Lung microvascular endothelial cell (primary cell): Measurements from ENCODE around the gene TIAM2. TPM values are rescaled to one million over a fixed set of nuclear protein-coding genes. Genes with fewer than 3 reads are reported as not detected.
"Not testable (repeated sequence)": the region's sequence is repeated elsewhere in the genome, so short reads cannot be mapped to it uniquely, and the experiment has no call there.

Source experiments
- DNase-seq, 2 donors: peaks; one replicate each; pipeline versions ENCODE4 v3.0.0 to v3.0.0-alpha.2; 2010; ENCODE audit warnings: low read depth in 2 of 2
- total RNA-seq: library from RNA; depleted of rRNA; stranded (reverse); fragments of >200 nt; gene quantifications from 2 replicates; pipeline ENCODE4 v1.2.1, GENCODE V29; 2014

TIAM2 gene
- total RNA-seq, 1 donor from 2014 or later: 17.9 TPM

GRCh38 chr6:155100087-155100486 is 105.0 kb downstream of the TIAM2 start:
- DNase-seq: peak in 1 of 2 donors; percentile 66

DNA sequence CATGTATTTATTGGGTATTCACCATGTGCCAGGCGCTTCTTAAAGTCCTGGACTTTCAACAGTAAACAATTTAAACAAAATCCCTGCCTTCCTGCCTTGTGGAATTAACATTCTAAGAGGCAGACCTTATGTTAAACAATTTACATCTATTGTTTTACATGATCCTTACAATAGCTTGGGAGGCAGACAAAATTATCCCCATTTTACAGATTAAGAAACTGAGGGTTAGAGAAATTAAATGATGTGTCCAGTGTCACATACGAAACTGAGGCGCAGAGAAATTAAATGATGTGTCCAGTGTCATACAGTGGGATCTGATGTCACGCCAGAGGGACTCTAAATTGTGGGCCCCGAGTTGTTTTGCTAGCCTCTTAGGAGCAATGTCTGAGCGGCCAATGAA is 105.5 kb downstream of the TIAM2 start:
- no peak for DNase-seq

- DNase-seq: peak; percentile 64 to 70
Measured at GRCh38 chr6:155103083-155103645, 108.0 kb downstream of the TIAM2 start.

- DNase-seq: peak in 1 of 2 donors; percentile 58
Measured at GRCh38 chr6:155103816-155104366, 108.8 kb downstream of the TIAM2 start.

DNA sequence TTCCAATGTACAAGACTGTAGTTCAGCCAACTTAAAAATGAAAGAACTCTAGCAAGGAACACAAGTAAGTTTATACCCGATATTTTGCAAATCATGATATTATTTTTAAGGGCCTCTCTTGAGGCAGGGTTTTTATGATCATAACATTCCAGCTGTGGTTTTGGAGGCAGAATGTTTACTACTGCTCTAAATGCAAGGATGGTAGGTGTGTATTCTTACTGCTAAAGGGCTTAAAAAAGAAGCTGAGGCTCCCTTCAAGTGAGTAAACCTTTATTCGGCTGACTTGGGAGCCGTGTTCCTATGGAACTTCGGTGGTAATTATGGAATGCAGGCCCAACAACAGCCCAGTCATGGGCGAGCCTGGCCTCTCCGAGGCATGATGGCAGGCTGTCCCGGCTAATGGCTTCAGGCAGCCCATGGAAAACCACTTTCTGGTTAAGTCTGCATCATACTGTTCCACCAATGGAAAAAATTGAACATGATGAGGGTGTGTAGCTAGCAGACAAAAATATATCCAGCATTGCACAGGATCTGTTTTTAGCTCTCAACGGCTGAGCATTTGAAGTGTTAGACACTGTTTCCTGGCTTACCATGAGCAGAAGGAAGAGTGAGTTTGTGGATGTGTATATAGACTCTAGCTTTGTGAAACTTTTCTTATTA is 111.5 kb downstream of the TIAM2 start:
- no peak for DNase-seq

- DNase-seq: no peak
Measured at GRCh38 chr6:155107432-155108069, 112.4 kb downstream of the TIAM2 start.

DNA sequence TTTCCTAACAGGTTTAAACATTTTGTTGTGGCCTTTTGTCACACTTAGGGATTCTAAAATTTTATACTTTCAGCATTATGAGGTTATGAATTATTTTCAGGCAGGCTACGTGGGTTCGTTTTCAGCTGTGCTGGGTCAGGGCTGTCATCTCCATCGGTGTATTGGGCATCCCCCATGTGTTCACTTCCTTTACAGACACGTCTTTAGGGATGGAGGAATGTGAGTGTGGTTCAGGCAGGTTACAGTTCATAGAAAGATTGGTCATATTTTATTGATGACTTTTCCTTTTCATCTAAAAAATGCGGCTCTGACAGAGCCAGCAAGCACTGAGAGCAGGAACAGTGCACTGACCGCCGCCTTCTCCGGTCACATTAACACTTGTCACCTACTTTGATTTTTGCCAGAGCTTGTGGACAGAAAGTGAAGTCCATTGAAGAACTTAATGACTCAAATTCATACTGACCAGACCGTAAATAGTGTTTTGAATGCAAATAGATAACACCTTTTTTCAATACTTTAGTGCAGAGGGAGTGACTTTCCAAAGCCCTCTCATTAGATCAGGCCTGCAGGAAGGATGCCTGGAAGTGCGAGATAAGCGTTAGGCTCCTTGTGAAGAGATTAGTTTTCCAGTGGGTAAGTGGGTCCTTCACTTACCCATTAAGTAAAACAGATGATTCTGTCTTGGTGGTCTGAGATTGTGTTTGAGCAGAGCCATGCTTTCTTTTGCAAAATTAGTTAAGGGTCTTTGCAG is 113.1 kb downstream of the TIAM2 start:
- peak in 1 of 2 donors; percentile 37 for DNase-seq

- DNase-seq: no peak
Measured at GRCh38 chr6:155110721-155111120, 115.6 kb downstream of the TIAM2 start.

GRCh38 chr6:155112757-155113156 is 117.6 kb downstream of the TIAM2 start:
- no peak for DNase-seq

DNA sequence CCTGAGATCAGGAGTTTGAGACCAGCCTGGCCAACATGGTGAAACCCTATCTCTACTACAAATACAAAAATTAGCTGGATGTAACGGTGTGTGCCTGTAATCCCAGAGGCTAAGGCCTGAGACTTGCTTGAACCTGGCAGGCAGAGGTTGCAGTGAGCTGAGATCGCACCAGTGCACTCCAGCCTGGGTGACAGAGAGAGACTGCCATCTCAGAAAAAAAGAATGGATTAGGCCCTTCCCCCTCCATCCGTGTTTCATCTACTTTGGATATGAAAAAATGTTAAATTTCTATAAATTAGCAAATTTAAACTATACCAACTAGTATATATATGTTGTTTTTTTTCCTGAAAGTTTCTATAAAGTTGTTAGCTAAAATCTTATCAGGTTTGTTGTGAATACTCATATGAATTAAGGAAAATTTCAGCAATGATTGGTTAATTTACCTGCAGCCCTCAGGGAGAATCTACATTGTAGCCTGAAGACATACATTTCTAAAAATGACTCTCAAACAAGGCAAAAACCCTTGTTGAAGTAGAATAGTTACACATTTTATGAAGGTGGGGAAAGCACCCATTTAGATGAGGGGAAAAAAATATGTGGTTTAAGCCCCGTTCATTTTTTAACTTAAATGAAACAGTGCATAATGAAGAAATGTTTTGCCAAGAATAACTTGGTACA is 120.9 kb downstream of the TIAM2 start:
- no peak for DNase-seq

DNA sequence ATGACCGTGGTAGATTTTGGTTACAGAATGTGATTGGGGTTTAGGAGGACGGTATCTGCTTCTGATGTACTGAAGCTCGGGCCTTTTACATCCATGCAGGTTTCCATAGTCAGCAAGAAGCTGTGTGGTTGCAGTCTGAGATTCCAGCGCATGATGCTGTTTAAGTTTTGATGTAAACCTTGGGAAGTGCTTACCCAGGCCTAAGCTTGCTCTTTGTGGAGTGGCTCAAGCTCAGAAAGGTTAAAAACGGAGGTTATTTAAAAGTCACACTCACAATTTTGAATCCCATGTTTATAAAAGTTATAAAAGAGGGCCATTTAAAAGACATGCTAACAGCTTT is 121.4 kb downstream of the TIAM2 start:
- no peak for DNase-seq

DNA sequence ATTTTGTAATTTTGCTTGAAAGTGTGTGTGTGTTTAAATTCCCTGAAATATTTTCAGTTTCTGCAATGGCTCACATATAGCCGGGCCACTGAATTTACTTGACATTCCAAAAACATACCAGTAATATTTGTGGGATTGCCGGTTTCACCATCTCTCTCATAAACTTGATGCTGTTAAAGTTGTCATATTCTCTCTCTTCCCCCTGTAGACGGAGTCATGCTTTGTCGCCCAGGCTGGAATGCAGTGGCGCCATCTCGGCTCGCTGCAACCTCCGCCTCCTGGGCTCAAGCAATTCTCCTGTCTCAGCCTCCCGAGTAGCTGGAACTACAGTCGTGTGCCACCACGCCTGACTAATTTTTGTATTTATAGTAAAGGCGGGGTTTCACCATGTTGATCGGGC is 122.1 kb downstream of the TIAM2 start:
- DNase-seq: no peak

DNA sequence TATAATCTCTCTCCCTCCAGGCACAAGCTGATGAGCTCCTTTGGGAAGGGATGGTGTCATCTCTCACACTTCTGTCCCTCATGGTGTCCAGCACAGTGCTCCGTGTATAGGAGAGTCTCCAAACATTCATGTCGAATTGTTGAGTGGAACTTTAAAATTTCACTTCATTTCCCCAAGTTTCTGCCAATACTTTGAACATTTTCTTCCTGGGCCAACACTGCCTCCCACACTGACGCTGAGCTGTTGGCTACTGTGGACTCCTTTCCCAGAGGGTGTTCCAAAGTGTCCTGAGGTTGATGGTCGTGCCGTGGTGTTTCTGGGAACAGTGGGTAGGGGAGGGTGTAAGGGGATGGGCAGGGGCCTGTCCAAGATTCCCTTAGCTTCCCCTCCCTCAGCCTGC is 122.7 kb downstream of the TIAM2 start:
- DNase-seq: no peak

- DNase-seq: not testable (repeated sequence)
Measured at GRCh38 chr6:155119201-155119600, 124.1 kb downstream of the TIAM2 start.

DNA sequence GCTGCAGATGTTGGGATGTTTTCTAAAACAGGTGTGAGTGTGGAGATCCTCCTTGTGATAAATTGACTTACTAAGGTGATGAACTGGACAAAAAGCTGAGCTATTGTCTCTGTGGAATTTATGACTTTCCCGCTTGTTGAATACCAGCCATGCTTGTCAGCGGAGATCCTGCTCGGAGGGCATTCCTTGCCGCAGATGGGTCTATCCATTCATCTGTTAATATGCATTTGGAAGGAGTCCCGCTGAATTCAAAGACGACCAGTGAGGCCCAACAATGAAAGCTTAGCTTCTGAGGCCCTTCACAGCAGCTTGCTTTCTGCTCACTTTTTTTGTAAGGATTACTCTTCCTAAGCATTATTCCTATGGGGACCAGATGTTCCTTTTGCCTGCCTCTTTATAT is 124.9 kb downstream of the TIAM2 start:
- DNase-seq: no peak

DNA sequence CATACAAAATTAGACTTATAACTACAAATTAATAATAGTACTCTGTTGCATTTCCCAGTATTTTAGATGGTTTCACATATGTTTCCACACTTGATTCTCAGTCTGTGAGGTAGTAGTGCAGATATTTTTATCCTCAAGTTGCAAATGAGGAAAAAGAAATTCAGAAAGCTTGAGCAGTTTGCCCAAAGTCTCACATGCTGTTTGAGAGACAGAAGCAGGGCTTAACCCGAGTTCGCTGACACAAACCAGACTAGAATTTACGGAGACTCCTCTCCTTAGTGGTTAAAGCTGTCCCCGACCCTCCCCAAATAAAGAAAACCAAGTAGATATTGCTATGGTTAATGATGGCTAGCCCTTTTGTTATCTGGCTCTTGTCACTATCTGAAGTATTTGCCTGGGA is 126.2 kb downstream of the TIAM2 start:
- DNase-seq: no peak

DNA sequence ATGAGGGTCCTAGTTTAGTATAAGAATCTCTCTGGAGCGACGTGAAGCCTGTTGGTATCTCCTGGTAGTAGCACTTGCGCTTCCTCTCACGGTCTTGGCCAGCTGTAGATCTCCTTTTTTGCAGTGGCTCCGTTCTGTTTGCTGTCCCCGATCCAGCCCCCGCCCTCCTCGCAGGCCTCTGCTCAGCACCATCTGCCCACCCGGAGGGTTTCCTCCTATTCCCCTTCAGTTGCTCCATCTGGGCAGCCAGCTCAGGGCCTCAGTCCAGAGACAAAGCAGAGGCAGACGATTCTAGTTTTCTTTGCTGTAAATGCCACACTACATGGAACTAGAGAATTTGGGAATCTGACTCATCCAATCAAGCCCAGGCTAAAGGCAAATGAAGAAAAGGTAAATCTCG is 126.6 kb downstream of the TIAM2 start:
- no peak for DNase-seq

- peak in 1 of 2 donors; percentile 36 for DNase-seq
Measured at GRCh38 chr6:155122199-155122950, 127.3 kb downstream of the TIAM2 start.

GRCh38 chr6:155123520-155123919 is 128.4 kb downstream of the TIAM2 start:
- DNase-seq: no peak

DNA sequence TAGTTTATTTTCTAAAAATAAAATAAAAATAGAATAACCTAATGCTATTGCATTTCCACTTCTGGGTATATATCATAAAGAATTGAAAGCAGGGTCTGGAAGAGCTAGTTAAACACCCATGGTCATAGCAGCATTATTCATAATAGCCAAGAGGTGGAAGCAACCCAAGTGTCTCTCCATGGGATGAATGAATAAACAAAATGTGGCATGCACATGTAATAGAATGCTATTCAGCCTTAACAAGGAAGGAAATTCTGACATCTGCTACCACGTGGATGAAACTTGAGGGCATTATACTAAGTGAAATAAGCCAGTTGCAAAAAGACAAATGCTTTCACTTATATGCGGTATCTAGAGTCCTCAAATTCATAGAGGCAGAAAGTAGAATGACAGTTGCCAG is 130.8 kb downstream of the TIAM2 start:
- peak; percentile 46 to 53 for DNase-seq
